NCI-H748 treated with DMSO at 0.1 percent for 48 hours (cell line): ENCODE measurements around the gene AKAP11.

ENCODE experiments used
- DNase-seq: peaks from one replicate; lab custom pipeline; 2025; lab: John Stamatoyannopoulos, UW

The AKAP11 gene

GRCh38 chr13:42272804-42273175 is 838 bp downstream of the AKAP11 start:
- DNase-seq, result no peak

GRCh38 chr13:42274386-42275097 is 2.6 kb downstream of the AKAP11 start:
- no peak for DNase-seq

- DNase-seq, result no peak
Observed at GRCh38 chr13:42275098-42275471, 3.1 kb downstream of the AKAP11 start.

- no peak for DNase-seq
Observed at GRCh38 chr13:42275506-42275905, 3.6 kb downstream of the AKAP11 start.

- no peak for DNase-seq
Observed at GRCh38 chr13:42276683-42277082, 4.7 kb downstream of the AKAP11 start.

DNA sequence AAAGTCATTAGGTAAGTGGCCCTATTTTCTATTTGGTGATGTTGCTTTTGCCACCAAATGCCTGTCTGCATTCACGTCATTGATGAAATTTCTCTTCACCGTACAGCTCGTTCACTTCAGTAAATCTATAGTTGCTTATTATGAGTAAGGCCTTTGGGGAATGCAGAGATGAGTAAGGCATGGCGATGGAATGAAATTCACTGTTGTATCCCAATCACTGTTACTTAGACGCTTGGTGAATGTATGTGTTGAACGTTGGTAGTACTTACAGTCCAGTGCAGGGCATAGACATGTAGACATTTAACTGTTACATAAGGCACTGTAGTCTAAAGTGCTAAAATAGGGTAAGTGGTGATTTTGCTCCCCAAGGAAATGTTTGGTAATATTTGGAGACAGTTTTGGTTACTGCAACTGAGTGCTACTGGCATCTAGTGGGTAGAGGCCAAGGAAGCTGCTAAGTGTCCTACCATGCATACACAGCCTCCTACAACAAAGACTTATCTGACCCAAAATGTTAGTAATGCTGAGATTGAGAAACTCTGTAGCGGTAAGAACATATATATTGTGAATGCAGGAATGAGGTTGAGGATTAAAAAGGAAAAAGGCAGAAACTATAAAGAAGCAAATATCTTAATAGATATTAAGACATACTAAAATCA is 5.8 kb downstream of the AKAP11 start:
- DNase-seq, result no peak

DNA sequence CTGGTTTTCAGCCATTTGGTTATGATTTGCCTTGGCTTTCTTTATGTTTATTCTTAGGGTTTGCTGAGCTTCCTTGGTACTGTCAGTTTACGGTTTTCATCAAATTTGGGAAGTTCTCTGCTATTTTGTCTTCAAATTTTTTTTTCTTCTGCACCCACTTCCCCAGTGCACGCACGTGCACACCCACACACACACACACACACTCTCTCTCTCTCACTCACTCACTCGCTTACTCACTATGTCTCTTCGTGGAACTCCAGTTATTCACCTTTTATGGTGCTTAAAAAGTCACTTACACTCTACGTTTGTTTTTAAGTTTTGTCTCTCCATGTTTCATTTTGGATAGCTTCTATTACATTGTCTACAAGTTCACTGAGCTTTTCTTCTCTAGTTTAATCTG is 7.1 kb downstream of the AKAP11 start:
- DNase-seq, result no peak

DNA sequence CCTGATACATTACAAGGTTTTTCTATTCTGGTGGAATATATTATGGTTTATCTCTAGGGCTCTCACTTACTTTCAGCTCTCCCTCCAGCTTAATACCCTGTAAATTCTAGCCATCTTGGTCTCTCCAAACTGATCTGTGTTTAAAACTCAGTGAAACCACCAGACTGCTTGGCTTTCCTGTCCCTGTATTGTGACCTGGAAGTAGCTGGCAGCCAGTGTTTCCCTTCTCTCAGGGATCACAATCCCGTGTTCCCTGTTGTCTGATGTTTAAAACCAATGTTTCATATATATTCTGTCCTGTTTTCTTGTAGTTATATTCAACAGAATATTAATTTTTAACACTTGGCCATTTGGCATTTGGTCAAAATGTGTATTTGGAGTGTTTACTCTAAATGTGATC is 8.0 kb downstream of the AKAP11 start:
- no peak for DNase-seq

DNA sequence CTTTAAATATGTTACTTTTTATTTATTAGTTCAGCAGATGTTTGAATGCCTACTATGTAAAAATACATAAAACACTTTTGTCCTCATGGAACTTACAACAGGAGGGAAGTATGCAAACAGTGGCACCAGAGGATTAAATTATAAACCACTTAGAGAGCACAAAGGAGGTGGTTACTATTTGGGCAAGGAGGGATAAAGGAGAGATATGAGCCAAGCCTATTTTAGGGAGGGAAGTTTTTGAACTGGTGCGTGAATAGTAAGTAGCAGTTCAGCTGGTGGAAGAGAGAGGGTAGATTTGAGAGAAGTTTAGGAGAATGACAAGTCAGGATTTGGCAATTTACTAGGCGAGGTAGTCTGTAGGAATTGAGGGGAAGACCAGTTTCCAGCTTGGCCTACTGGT is 8.6 kb downstream of the AKAP11 start:
- no peak for DNase-seq

DNA sequence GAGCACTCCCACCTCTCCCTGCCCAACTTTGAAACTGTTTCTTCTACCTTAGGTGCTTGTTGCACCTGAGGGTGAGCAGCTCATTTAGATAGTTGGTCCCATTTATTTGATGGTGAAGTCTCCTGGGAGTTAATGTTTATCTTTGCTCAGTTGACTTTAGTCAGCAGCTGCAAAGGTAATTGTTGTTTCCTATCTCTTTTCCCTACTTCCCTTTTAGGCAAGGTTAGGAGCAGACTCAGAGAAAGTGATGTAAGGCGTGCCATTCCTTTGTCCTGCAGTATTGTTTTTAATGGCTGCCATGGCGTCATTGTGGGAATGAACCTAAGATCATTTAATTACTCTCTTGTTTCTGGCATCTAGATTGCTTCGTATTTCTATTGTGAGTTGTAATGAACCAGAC is 11.6 kb downstream of the AKAP11 start:
- peak; percentile 69 for DNase-seq

GRCh38 chr13:42284068-42284467 is 12.1 kb downstream of the AKAP11 start:
- no peak for DNase-seq

- DNase-seq, result no peak
Observed at GRCh38 chr13:42298392-42298791, 26.4 kb downstream of the AKAP11 start.

DNA sequence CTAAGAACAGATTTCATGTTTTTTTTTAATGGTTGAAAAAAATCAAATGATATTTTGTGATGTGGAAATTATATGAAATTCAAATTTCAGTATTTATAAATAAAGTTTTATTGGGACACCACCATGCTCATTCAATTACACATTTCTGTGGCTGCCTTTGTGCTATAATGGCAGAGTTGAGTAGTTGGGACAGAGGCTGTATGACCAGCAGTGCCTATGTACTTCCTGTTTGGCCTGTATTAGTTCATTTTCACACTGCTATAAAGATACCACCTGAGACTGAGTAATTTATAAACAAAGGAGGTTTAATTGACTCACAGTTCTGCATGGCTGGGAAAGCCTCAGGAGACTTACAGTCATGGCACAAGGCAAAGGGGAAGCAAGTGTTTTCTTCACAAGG is 33.6 kb downstream of the AKAP11 start:
- DNase-seq, result no peak

DNA sequence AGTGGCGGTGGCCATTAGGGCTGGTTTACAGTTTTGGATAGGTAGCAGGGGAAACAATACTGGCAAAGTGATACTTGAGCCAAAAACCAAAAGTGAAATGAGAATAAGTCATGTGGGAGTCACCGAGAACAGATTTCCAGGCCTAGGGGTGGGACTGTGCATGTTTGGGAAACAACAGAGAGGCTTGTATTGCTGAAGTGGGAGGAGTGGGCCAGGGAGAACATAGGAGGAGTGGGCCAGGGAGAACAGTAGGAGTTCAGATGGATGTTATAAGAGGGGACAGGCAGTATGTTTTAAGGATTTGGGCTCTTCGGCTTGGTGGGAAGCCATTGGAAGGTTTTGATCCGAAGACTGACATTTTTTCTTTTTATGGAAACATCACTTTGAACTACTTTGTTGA is 35.5 kb downstream of the AKAP11 start:
- DNase-seq, result no peak

GRCh38 chr13:42312817-42313431 is 41.0 kb downstream of the AKAP11 start:
- DNase-seq, result no peak

GRCh38 chr13:42318570-42318969 is 46.6 kb downstream of the AKAP11 start:
- DNase-seq, result no peak

GRCh38 chr13:42320375-42320787 is 48.4 kb downstream of the AKAP11 start:
- DNase-seq, result no peak

DNA sequence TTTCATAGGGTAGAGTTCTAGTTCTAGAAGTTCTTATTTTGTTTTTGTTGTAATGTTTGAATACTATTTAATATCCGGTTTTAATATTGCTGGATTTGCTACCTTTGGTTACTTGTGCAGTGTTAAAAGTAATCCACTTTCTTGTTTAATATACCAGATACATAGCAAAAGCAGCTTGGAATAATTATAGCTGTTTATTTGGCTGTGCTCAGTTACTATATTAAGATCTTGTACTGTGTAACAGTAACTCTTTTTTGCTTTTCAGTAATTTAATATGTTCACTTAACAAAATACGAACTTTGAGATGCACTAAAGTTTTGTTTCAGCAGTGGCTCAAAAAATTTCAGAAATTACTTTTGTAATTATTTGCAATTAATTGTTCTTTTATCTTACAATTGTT is 50.9 kb downstream of the AKAP11 start:
- DNase-seq, result no peak

DNA sequence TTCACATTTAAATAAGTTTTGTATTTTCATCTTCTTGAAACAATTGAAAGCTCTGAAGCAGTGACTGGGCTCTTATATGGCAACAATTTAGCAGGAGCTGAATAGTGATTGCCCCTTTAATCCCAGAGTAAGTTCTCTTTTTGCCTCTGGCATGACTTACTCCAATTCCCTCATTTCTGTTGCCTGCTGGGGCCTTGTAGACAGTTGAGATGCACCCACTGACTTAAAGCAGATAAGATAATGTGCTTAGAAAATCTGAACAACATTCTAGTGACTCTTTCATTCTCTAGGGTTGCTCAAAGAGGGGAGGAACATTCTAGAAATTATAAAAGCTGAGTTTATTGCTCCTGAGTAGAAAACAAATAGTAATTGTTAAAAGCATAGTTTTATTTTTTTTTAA is 52.8 kb downstream of the AKAP11 start:
- no peak for DNase-seq

- DNase-seq, result no peak
Observed at GRCh38 chr13:42327725-42328124, 55.8 kb downstream of the AKAP11 start.

DNA sequence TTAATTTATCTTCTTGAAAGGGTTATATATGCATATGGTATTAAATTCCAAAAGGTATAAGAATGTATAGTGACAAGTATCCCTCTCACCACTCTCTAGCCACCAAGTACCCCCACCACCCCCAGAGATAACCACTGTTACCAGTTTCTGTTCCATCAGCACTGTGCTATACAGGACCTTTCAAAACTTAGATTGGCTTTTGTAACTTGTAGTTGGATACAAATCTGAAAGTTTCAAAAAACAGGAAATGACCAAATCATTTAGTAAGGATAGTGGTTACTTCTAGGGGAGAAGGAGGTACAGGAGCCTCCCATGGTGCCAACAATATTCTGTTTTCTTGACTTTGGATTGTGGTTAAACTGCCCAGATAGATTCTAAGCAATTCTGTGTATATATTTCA is 56.7 kb downstream of the AKAP11 start:
- DNase-seq, result no peak

- no peak for DNase-seq
Observed at GRCh38 chr13:42329239-42329638, 57.3 kb downstream of the AKAP11 start.

GRCh38 chr13:42331009-42331408 is 59.1 kb downstream of the AKAP11 start:
- no peak for DNase-seq
